Endothelial cell (in vitro differentiated cells): ENCODE results near the gene FAM83F. TPM values are rescaled to one million over a fixed set of nuclear protein-coding genes. Genes with fewer than 3 reads are reported as not detected.

Experiments
- DNase-seq: peaks from one replicate; pipeline ENCODE4 v3.0.0; 2021; ENCODE audit warnings: low spot score
- H3K27ac Mint-ChIP-seq: one replicate; pipeline ENCODE4 v1.8.0; 2021; ENCODE audit warnings: mixed read lengths, inconsistent platforms; ENCODE audit not compliant: unreplicated experiment
- H3K27me3 Mint-ChIP-seq: one replicate; pipeline ENCODE4 v1.8.0; 2021; ENCODE audit warnings: mild to moderate bottlenecking, moderate library complexity, mixed read lengths, inconsistent platforms; ENCODE audit not compliant: unreplicated experiment
- H3K36me3 Mint-ChIP-seq: one replicate; pipeline ENCODE4 v1.8.0; 2021; ENCODE audit warnings: mild to moderate bottlenecking, low read depth, mixed read lengths, inconsistent platforms; ENCODE audit not compliant: unreplicated experiment
- H3K4me1 Mint-ChIP-seq: one replicate; pipeline ENCODE4 v1.8.0; 2021; ENCODE audit warnings: mild to moderate bottlenecking, mixed read lengths, inconsistent platforms; ENCODE audit not compliant: unreplicated experiment
- H3K4me3 Mint-ChIP-seq: one replicate; pipeline ENCODE4 v1.8.0; 2021; ENCODE audit warnings: mild to moderate bottlenecking, mixed read lengths, inconsistent platforms; ENCODE audit not compliant: unreplicated experiment
- H3K9me3 Mint-ChIP-seq: one replicate; pipeline ENCODE4 v1.8.0; 2021; ENCODE audit warnings: mixed read lengths, inconsistent platforms; ENCODE audit not compliant: unreplicated experiment
- total RNA-seq: library from RNA; stranded (reverse); fragmentation: NEBNext Ultra II Directional; extraction: Animal tissue kit (Norgen Biotek cat#: 25700); gene quantifications from one replicate; pipeline ENCODE4 v1.2.1, GENCODE V29; 2021; ENCODE audit not compliant: unreplicated experiment
- TF ChIP-seq, protein P1 (sequence below): fragments of 200-600 bp; sonication (generic); IDR thresholded peaks from one replicate; pipeline ENCODE4 v1.5.0; 2021; ENCODE audit warnings: antibody characterized with exemption; ENCODE audit not compliant: unreplicated experiment

FAM83F gene
- total RNA-seq, 1 donor from 2014 or later: 3.5 TPM

DNA sequence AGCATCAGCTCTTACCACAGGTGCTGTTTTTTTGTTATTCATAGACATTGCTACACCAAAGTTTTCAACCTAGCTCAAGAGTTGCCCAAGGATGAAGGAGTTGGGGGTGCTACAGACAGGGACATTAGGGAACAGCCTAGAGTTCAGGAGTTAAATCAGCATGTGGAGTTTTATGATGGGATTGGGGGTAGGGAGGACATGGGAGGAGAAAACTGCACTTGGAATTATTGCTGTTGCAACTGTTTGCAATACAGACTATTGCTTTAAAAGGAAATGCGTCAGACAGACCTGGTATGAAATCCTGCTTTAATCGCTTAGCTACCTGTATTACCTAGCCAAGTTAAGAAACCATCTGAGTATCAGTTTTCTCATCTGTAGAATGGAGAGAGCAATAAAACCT lies 28.3 kb upstream of the FAM83F start:
- H3K4me1 Mint-ChIP-seq: peaks cover 11% of the 10 kb centered on the region
- H3K27me3 Mint-ChIP-seq: peaks cover 2% of the 10 kb centered on the region
- no peak for DNase-seq
- peaks cover 14% of the 10 kb centered on the region for H3K36me3 Mint-ChIP-seq
- H3K4me3 Mint-ChIP-seq: no peak overlapping the region
- no peaks in the 10 kb centered on the region for H3K9me3 Mint-ChIP-seq
- TF ChIP-seq, protein P1, sequence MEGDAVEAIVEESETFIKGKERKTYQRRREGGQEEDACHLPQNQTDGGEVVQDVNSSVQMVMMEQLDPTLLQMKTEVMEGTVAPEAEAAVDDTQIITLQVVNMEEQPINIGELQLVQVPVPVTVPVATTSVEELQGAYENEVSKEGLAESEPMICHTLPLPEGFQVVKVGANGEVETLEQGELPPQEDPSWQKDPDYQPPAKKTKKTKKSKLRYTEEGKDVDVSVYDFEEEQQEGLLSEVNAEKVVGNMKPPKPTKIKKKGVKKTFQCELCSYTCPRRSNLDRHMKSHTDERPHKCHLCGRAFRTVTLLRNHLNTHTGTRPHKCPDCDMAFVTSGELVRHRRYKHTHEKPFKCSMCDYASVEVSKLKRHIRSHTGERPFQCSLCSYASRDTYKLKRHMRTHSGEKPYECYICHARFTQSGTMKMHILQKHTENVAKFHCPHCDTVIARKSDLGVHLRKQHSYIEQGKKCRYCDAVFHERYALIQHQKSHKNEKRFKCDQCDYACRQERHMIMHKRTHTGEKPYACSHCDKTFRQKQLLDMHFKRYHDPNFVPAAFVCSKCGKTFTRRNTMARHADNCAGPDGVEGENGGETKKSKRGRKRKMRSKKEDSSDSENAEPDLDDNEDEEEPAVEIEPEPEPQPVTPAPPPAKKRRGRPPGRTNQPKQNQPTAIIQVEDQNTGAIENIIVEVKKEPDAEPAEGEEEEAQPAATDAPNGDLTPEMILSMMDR: no peak
- H3K27ac Mint-ChIP-seq: no peak overlapping the region

DNA sequence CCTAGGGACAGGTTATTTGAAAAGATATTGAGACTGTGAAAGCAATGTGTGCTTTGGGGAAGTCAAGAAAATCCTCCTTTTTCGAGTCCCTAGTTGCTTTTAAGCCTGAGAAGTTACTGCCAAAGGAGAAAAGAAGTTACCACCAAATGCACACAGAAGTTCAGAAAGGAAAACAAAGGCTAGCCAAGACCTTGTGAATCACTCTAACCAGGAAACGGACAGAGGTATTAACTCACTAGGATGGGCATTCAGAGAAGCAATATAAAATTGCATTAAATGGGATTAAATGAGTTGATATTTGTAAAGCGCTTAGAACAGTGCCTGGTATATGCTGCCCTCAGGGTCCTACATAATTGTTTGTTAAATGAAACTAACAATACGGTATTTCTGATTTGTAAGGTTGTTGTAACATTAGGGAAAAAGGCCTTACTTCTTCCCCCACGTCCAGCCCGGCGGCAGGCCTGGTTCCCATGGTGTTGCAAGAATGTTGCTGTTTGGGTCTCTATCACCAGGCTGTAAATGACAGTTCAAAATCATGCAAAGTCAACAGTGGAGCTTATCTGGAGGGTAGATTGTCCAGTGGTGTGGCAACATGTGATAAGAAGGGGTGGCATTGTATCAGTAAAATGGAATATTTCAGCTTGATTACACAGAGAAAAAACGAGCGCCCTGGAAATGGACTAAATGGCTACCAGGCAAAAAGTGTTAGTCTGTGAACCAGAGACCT lies 27.5 kb upstream of the FAM83F start:
- DNase-seq: no peak
- Mint-ChIP-seq H3K36me3 (peaks cover 18% of the 10 kb centered on the region), H3K9me3 (no peaks in the 10 kb centered on the region), H3K4me3 (no peak overlapping the region), H3K27me3 (peaks cover 2% of the 10 kb centered on the region), H3K27ac (no peak overlapping the region), H3K4me1 (peaks cover 18% of the 10 kb centered on the region)
- TF ChIP-seq, protein P1: no peak

- H3K4me3 Mint-ChIP-seq: no peak overlapping the region
- DNase-seq: no peak
- peaks cover 25% of the 10 kb centered on the region for H3K4me1 Mint-ChIP-seq
- H3K36me3 Mint-ChIP-seq: peaks cover 17% of the 10 kb centered on the region
- peak overlapping the region; percentile 3 for H3K27ac Mint-ChIP-seq
- TF ChIP-seq, protein P1: no peak
- H3K27me3 Mint-ChIP-seq: peaks cover 4% of the 10 kb centered on the region
- no peaks in the 10 kb centered on the region for H3K9me3 Mint-ChIP-seq
Measured at GRCh38 chr22:39967996-39968972, 26.5 kb upstream of the FAM83F start.

- DNase-seq: no peak
- peaks cover 25% of the 10 kb centered on the region for H3K4me1 Mint-ChIP-seq
- TF ChIP-seq, protein P1: no peak
- peaks cover 4% of the 10 kb centered on the region for H3K27me3 Mint-ChIP-seq
- H3K27ac Mint-ChIP-seq: no peak overlapping the region
- H3K9me3 Mint-ChIP-seq: no peaks in the 10 kb centered on the region
- H3K36me3 Mint-ChIP-seq: peaks cover 14% of the 10 kb centered on the region
- no peak overlapping the region for H3K4me3 Mint-ChIP-seq
Measured at GRCh38 chr22:39970742-39971141, 24.0 kb upstream of the FAM83F start.
